ENCODE data around the gene SUMO1. TPM values are rescaled to one million over a fixed set of nuclear protein-coding genes. Genes with fewer than 3 reads are reported as not detected.

The SUMO1 gene
- total and polyA plus RNA-seq, 7 donors, result 56.2 to 191 (median 90.3) TPM

DNA sequence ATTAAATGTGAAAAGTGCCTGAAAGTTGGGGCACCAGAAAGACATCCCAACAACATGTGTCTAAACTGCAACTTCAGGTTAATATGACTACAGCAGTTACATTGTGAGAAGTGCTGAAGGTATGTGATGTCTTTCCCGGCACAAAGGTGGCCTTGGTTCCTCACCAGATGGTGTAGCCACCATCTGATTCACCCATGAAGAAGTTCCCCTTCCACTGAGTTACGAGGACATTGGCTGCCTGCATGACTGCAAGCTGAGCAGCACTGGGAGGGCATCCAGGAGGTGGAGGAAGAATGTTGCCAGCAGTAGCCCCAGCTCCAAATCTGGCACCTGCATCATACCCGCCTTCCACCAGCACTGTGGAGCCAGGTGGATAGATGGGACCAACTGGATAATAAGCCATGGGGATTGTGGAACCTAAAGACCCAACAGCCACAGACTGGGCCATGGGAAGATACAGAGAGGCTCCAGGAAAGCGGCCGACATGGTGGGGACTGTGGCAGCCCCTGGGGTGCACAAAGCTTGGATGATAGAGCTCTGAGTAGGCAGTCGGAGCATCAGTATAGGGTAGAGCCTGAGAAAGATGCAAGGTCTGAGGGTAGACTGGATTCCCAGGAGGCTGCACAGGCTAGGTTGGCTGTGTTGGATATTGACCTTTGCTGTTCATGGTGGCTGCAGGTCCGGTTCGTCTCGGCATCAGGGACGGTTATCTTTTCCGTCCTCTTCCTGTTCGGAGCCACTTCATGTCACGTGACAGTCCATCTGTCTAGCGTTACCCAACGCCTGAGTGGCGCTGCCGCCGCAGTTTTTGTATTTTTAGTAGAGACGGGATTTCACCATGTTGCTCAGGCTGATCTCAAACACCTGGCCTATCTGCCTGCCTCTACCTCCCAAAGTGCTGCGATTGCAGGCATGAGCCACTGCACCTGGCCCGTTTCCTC, 36.9 kb downstream of the SUMO1 start:
- Histone ChIP-seq H3K9me3 (no peaks in the 10 kb centered on the region), H3K4me3 (no peak overlapping the region), H3K4me1 (no peaks in the 10 kb centered on the region), H3K27ac (no peak overlapping the region), H3K27me3 (no peaks in the 10 kb centered on the region), H3K36me3 (peaks cover 0 to 21% (median 0%) of the 10 kb centered on the region in 4 donors)
- intact Hi-C loops (cut with DNase I), result no loop called here
- DNase-seq, result no peak
- TF ChIP-seq POLR2A (IDR thresholded peaks at IDR 0.05), result no peak
- no peak for TF ChIP-seq CTCF (IDR thresholded peaks at IDR 0.05)
- TF ChIP-seq POLR2AphosphoS5 (IDR thresholded peaks at IDR 0.05), result no peak
- TF ChIP-seq EP300 (IDR thresholded peaks at IDR 0.05), result no peak
- WGBS, 2 donors, result 93 to 96% methylated on average over 21 of the region's 21 CpGs

GRCh38 chr2:202196727-202197126, 41.7 kb downstream of the SUMO1 start:
- TF ChIP-seq POLR2AphosphoS5 (IDR thresholded peaks at IDR 0.05), result no peak
- no peak for TF ChIP-seq CTCF (IDR thresholded peaks at IDR 0.05)
- TF ChIP-seq EP300 (IDR thresholded peaks at IDR 0.05), result no peak
- no peak for TF ChIP-seq POLR2A (IDR thresholded peaks at IDR 0.05)
- 58 to 81% methylated on average over 6 of the region's 6 CpGs for WGBS, 2 donors
- H3K36me3 ChIP-seq, result peaks cover 0 to 5% (median 0%) of the 10 kb centered on the region in 4 donors
- H3K27me3 ChIP-seq, result no peaks in the 10 kb centered on the region
- H3K4me1 ChIP-seq, result no peaks in the 10 kb centered on the region
- intact Hi-C loops (cut with DNase I), result no loop called here
- H3K27ac ChIP-seq, result no peak overlapping the region
- no peaks in the 10 kb centered on the region for H3K9me3 ChIP-seq
- H3K4me3 ChIP-seq, result no peak overlapping the region
- no peak for DNase-seq

- no peak for DNase-seq
- H3K4me1 ChIP-seq, result no peaks in the 10 kb centered on the region
- WGBS, 2 donors, result 85 to 90% methylated on average over 3 of the region's 3 CpGs
- no peaks in the 10 kb centered on the region for H3K36me3 ChIP-seq
- intact Hi-C loops (cut with DNase I), result no loop called here
- TF ChIP-seq CTCF (IDR thresholded peaks at IDR 0.05) (no peak), POLR2A (IDR thresholded peaks at IDR 0.05) (no peak), EP300 (IDR thresholded peaks at IDR 0.05) (no peak), POLR2AphosphoS5 (IDR thresholded peaks at IDR 0.05) (no peak)
- no peak overlapping the region for H3K4me3 ChIP-seq
- no peaks in the 10 kb centered on the region for H3K27me3 ChIP-seq
- H3K27ac ChIP-seq, result no peak overlapping the region
- H3K9me3 ChIP-seq, result no peaks in the 10 kb centered on the region
These were observed 44.0 kb downstream of the SUMO1 start for GRCh38 chr2:202194418-202194817.

DNA sequence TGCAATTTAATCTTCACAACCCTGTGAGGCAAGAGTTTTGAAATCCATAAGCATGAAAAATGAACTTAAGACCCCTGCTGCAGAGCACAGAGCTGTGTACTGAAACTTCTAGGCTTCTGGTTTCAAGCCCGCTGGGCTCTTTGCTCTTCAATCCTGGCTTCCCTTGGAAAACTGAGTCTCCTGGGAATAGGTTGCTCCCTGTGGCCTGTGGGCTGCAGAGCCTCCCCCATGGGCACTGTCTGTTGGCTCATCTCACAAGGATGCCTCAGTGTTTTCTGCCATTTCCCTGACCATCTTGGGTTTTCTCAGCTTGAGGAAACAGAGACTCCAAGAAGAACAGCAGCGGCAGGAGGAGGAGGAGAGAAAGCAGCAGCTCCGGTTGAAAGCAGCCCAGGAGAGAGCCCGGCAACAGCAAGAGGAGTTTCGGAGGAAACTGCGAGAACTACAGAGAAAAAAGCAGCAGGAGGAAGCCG, 44.5 kb downstream of the SUMO1 start:
- 84 to 93% methylated on average over 7 of the region's 7 CpGs for WGBS, 2 donors
- H3K36me3 ChIP-seq, result no peaks in the 10 kb centered on the region
- no peaks in the 10 kb centered on the region for H3K27me3 ChIP-seq
- intact Hi-C loops (cut with DNase I), result no loop called here
- H3K9me3 ChIP-seq, result no peaks in the 10 kb centered on the region
- no peak overlapping the region for H3K4me3 ChIP-seq
- TF ChIP-seq POLR2A (IDR thresholded peaks at IDR 0.05) (no peak), EP300 (IDR thresholded peaks at IDR 0.05) (no peak), CTCF (IDR thresholded peaks at IDR 0.05) (no peak), POLR2AphosphoS5 (IDR thresholded peaks at IDR 0.05) (no peak)
- no peak overlapping the region for H3K27ac ChIP-seq
- no peaks in the 10 kb centered on the region for H3K4me1 ChIP-seq
- no peak for DNase-seq
